ENCODE data around the gene TPSD1. TPM values are rescaled to one million over a fixed set of nuclear protein-coding genes. Genes with fewer than 3 reads are reported as not detected.

TPSD1 gene
- total and polyA plus RNA-seq, 10 of the 15 experiments (the other 5 are each of a cell fraction or from before 2014, with no cell fraction given), result not detected

GRCh38 chr16:1262210-1262845, 6.5 kb downstream of the TPSD1 start:
- no peak overlapping the region for H3K4me3 ChIP-seq
- WGBS (ENCODE audit: insufficient coverage, insufficient replicate concordance, low lambda C conversion rate, missing lambda C conversion rate), result 70% methylated on average over 31 of the region's 32 CpGs
- no peaks in the 10 kb centered on the region for H3K79me2 ChIP-seq (ENCODE audit: control insufficient read depth, insufficient read depth, low read length)
- no peak overlapping the region for H3K9ac ChIP-seq (ENCODE audit: control insufficient read depth, insufficient read depth, low read length)
- DNase-seq (ENCODE audit: low read depth, low spot score), result no peak
- H3K4me1 ChIP-seq (ENCODE audit: control insufficient read depth, insufficient read depth, low read length), result no peaks in the 10 kb centered on the region
- FAIRE-seq, result no peak
- ATAC-seq, result no peak
- no peaks in the 10 kb centered on the region for H3K9me3 ChIP-seq (replicated peaks; ENCODE audit: control insufficient read depth, insufficient read depth, low read length)
- in situ Hi-C loops (cut with MboI) (no loop called here), intact Hi-C loops (cut with micrococcal nuclease; ENCODE audit: unreplicated experiment) (no loop called here)
- H3K36me3 ChIP-seq (ENCODE audit: control insufficient read depth in 2 of 2, insufficient read depth in 2 of 2, low read length in 1 of 2), result no peaks in the 10 kb centered on the region
- no peaks in the 10 kb centered on the region for H4K20me1 ChIP-seq (ENCODE audit: control insufficient read depth, insufficient read depth)
- CTCF ChIA-PET, result no interaction called here
- SMC1A ChIA-PET (ENCODE audit: uncharacterized antibody, unreplicated experiment), result no interaction called here
- H3K27me3 ChIP-seq (replicated peaks in 1 of 2; ENCODE audit: control insufficient read depth in 2 of 2, insufficient read depth in 2 of 2, low read length in 1 of 2), result no peaks in the 10 kb centered on the region; a peak in 1 of 4 replicates
- H2AFZ ChIP-seq (ENCODE audit: control insufficient read depth, low read depth, low read length), result no peak overlapping the region
- H3K4me2 ChIP-seq (ENCODE audit: control insufficient read depth, insufficient read depth), result no peak overlapping the region
- H3K27ac ChIP-seq (ENCODE audit: control insufficient read depth, insufficient read depth), result no peak overlapping the region
- RAD21 ChIA-PET (ENCODE audit: unreplicated experiment), result no interaction called here
- POLR2A ChIA-PET, result no interaction called here
- BruUV-seq (replicated peaks), result no TSS peak
- no peak for TF ChIP-seq CEBPB (IDR thresholded peaks at IDR 0.05; ENCODE audit: borderline replicate concordance in 1 of 2, low read depth in 2 of 2, low read length in 2 of 2)
- no peak for TF ChIP-seq TCF7 (IDR thresholded peaks at IDR 0.05; ENCODE audit: borderline replicate concordance)
- no peak for TF ChIP-seq HDAC6 (IDR thresholded peaks at IDR 0.05; ENCODE audit: unreplicated experiment)
- TF ChIP-seq USF1 (IDR thresholded peaks at IDR 0.05; ENCODE audit: borderline replicate concordance, extremely low read length, insufficient read depth, low read depth, low read length), result no peak
- no peak for TF ChIP-seq ZBTB11 (CRISPR knock-in tag; IDR thresholded peaks at IDR 0.05)
- no peak for TF ChIP-seq SIN3A (IDR thresholded peaks at IDR 0.05; ENCODE audit: low read depth, low read length)
- TF ChIP-seq EGR1 (IDR thresholded peaks at IDR 0.05; ENCODE audit: borderline replicate concordance in 1 of 2, low read depth in 2 of 2, low read length in 2 of 2), result no peak
- no peak for TF ChIP-seq ZNF384 (IDR thresholded peaks at IDR 0.05; ENCODE audit: borderline replicate concordance, low read depth, low read length)
- no peak for TF ChIP-seq PBX3 (IDR thresholded peaks at IDR 0.05; ENCODE audit: insufficient replicate concordance, low read depth, low read length)
- TF ChIP-seq SMARCA5 (IDR thresholded peaks at IDR 0.05), result no peak
- TF ChIP-seq ZNF687 (IDR thresholded peaks at IDR 0.05), result no peak
- TF ChIP-seq CREB1 (IDR thresholded peaks at IDR 0.05; ENCODE audit: low read depth), result no peak
